Esophagus (tissue), 2 donors: Measurements from ENCODE around the gene ENHO. TPM values are rescaled to one million over a fixed set of nuclear protein-coding genes. Genes with fewer than 3 reads are reported as not detected.

Source experiments
- H3K27ac ChIP-seq, 2 donors: one replicate each; pipeline ENCODE4 v1.5.1; 2013; ENCODE audit warnings: low read depth in 2 of 2, mild to moderate bottlenecking in 2 of 2, inconsistent platforms in 1 of 2, low read length in 1 of 2, moderate library complexity in 1 of 2
- H3K27me3 ChIP-seq, 2 donors: one replicate each; pipeline ENCODE4 v1.6.1; 2013; ENCODE audit warnings: low read length in 2 of 2, control low read depth in 1 of 2, mild to moderate bottlenecking in 1 of 2; ENCODE audit not compliant: insufficient read depth in 2 of 2, control insufficient read depth in 1 of 2
- H3K36me3 ChIP-seq, 2 donors: one replicate each; pipeline ENCODE4 v1.6.1; 2013; ENCODE audit warnings: low read length in 1 of 2; ENCODE audit not compliant: control insufficient read depth in 2 of 2, insufficient read depth in 2 of 2
- H3K4me1 ChIP-seq, 2 donors: one replicate each; pipeline ENCODE4 v1.6.1; 2013; ENCODE audit warnings: low read length in 1 of 2; ENCODE audit not compliant: control insufficient read depth in 2 of 2, insufficient read depth in 2 of 2
- H3K4me3 ChIP-seq, 2 donors: one replicate each; pipeline ENCODE4 v1.5.1; 2013; ENCODE audit warnings: low read length in 2 of 2, mild to moderate bottlenecking in 2 of 2, low read depth in 1 of 2, moderate library complexity in 1 of 2
- H3K9me3 ChIP-seq, 2 donors: one replicate each; pipeline ENCODE4 v1.6.1; 2013; ENCODE audit warnings: mild to moderate bottlenecking in 2 of 2, low read depth in 1 of 2, low read length in 1 of 2, moderate library complexity in 1 of 2; ENCODE audit not compliant: control insufficient read depth in 2 of 2, insufficient read depth in 1 of 2
- WGBS, 2 donors: extraction: QIAGEN DNeasy Blood & Tissue Kit; methylation state at CpG; one replicate each; pipeline ENCODE4 v1.1.7; 2013; 5-methylcytosine and 5-hydroxymethylcytosine counted together
- polyA plus RNA-seq, 2 donors: library from polyadenylated mRNA; stranded (reverse); fragments of 200-250 nt; gene quantifications; one replicate each; pipeline ENCODE4 v1.2.3, GENCODE V29; 2013
- donor health status: healthy with polysubstance abuse.
- donor health status: Bipolar disorder and iron deficiency.

The ENHO gene
- polyA plus RNA-seq, 2 donors = 0.31 to 0.39 TPM

DNA sequence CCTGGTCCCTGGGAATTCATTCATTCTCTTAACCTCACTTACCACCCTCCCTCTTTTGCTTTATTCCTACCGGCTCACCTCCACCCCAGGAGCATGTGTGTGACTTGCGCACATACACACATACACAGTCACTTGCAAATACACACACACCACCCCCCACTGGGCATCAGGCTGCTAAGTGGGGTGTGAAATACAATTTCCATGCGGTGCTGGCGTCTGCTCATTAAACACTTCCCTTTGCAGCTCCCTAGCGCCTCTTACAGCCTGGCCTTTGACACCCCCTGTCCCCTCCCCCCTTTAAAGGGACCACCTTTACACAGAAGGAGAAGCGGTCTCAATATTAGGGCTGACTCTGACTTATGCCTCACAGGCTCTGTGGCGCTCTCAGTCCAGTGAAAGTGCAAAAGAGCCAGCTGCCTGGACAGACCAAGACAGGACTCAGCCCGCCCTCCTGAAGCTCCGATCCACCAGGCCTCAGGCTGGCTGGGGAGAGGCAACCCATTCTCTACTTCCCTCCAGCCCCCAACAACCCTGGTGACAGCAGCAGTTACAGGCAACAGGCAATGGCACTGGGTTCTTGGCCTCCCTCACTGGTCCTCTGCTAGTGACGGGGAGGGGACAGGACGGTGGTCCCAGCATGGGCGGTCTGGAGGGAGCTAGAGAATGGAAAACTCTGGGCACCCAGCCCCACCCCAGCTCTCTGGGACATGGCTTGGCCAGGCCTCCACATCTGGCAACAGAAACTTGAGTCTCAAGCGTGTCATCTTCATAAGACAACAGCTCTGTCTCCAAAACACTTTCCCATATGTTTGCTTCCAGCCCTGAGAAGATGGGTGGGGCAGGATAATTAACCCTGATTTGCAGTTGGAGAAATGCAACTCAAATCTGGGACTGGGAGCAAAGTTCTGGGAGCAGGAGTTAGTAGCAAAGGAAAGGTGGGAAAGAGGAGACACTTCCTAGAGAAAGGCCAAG is 12.0 kb downstream of the ENHO start:
- H3K27ac ChIP-seq = no peak overlapping the region
- no peaks in the 10 kb centered on the region for H3K9me3 ChIP-seq
- no peaks in the 10 kb centered on the region for H3K4me1 ChIP-seq
- H3K27me3 ChIP-seq = no peaks in the 10 kb centered on the region
- no peaks in the 10 kb centered on the region for H3K36me3 ChIP-seq
- no peak overlapping the region for H3K4me3 ChIP-seq
- 68 to 70% methylated on average over 13 of the region's 13 CpGs for WGBS, 2 donors

- H3K36me3 ChIP-seq = no peaks in the 10 kb centered on the region
- H3K27ac ChIP-seq = no peak overlapping the region
- WGBS, 2 donors = 88 to 93% methylated on average over 3 of the region's 3 CpGs
- no peak overlapping the region for H3K4me3 ChIP-seq
- H3K27me3 ChIP-seq = no peaks in the 10 kb centered on the region
- H3K4me1 ChIP-seq = no peaks in the 10 kb centered on the region
- H3K9me3 ChIP-seq = no peaks in the 10 kb centered on the region
Measured at GRCh38 chr9:34508951-34509350, 13.8 kb downstream of the ENHO start.

GRCh38 chr9:34508463-34508862 is 14.3 kb downstream of the ENHO start:
- H3K27me3 ChIP-seq = no peaks in the 10 kb centered on the region

GRCh38 chr9:34507966-34508365 is 14.8 kb downstream of the ENHO start:
- no peaks in the 10 kb centered on the region for H3K36me3 ChIP-seq
- no peaks in the 10 kb centered on the region for H3K27me3 ChIP-seq
- H3K9me3 ChIP-seq = no peaks in the 10 kb centered on the region
- no peaks in the 10 kb centered on the region for H3K4me1 ChIP-seq
- H3K27ac ChIP-seq = no peak overlapping the region
- H3K4me3 ChIP-seq = no peak overlapping the region

More at GRCh38 chr9:34508463-34508862, 14.3 kb downstream of the ENHO start:
- no peaks in the 10 kb centered on the region for H3K9me3 ChIP-seq
- no peak overlapping the region for H3K27ac ChIP-seq
- H3K36me3 ChIP-seq = no peaks in the 10 kb centered on the region
- H3K4me1 ChIP-seq = no peaks in the 10 kb centered on the region
- WGBS, 2 donors = 91 to 96% methylated on average over 3 of the region's 3 CpGs
- H3K4me3 ChIP-seq = no peak overlapping the region

DNA sequence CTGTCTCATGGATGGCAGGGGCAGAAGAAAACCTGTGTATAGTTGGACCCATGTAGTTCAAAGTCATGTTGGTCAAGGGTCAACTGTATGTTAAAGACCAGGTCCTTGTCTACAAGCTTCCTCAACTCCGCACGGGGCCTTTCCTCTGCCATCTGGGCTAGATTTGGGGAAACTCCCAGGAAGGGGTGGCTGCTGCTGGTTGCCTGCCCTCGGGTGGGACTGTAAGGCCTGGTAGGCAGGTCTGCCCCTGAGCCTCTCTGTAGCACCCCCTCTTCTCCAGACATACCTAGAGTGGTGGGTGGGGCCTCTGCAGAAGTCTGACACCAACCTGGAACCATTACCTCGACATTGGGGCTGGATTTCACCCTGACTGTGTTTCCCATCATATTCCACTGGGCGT is 15.2 kb downstream of the ENHO start:
- 79 to 80% methylated on average over 5 of the region's 5 CpGs for WGBS, 2 donors

DNA sequence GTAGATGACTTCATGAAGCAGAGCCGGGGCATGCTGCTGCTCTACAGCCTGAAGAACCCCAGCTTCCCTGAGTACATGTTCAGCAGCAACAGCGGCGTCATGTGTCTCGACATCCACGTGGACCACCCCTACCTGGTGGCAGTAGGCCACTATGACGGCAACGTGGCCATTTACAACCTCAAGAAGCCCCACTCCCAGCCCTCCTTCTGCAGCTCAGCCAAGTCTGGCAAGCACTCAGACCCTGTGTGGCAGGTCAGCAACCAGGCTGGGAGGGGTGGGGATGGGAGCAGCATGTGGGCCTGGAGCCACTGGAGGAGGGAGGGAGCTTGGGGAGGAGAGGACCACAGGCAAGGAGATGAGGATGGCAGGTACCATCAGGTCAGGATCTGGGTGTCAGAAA is 16.2 kb downstream of the ENHO start:
- 86 to 94% methylated on average over 7 of the region's 7 CpGs for WGBS, 2 donors
- Histone ChIP-seq H3K27me3 (no peaks in the 10 kb centered on the region), H3K27ac (no peak overlapping the region), H3K9me3 (no peaks in the 10 kb centered on the region), H3K4me1 (peaks cover 3 to 4% of the 10 kb centered on the region in 2 donors), H3K36me3 (no peaks in the 10 kb centered on the region), H3K4me3 (no peak overlapping the region)

More for the DNA sequence above, 15.2 kb downstream of the ENHO start:
- Histone ChIP-seq H3K4me1 (no peaks in the 10 kb centered on the region), H3K36me3 (no peaks in the 10 kb centered on the region), H3K4me3 (no peak overlapping the region), H3K9me3 (no peaks in the 10 kb centered on the region), H3K27me3 (no peaks in the 10 kb centered on the region), H3K27ac (no peak overlapping the region)

DNA sequence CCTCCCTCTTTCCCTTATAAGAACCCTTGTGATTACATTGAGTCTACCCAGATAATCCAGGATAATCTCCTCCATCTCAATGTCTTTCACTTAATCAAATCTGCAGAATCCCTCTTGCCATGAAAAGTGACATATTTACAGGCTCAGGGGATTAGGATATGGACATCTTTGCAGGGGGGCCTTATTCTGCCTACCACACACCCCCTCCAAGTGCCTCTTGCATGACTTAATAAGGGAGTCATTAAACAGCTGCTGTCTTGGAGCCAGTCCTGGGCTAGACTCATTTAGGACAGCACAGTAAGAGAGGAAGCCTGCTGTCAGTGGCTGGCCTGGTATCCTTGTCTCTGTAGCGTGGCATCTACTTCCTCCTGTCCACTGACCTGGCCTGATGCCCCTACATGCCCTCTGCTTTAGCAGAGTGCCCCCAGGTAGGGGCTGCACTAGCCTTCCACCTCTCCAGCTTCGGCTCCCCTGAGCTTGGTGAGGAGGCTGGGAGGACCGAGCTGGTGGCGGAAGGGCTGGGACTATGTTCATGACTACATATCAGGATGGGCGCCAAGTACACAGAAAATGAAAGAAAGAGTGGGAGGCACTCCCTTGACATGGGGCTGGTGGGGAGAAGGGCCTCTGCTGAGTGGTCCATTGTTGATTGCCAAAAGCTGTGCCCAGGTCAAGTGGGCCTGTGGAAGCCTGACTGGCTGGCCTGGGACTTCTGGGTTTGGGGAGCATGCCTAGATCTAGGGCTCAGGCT is 17.2 kb downstream of the ENHO start:
- Histone ChIP-seq H3K27me3 (no peaks in the 10 kb centered on the region), H3K4me1 (peaks cover 3 to 4% of the 10 kb centered on the region in 2 donors), H3K27ac (no peak overlapping the region), H3K9me3 (no peaks in the 10 kb centered on the region), H3K36me3 (no peaks in the 10 kb centered on the region), H3K4me3 (no peak overlapping the region)
- 81 to 90% methylated on average over 5 of the region's 5 CpGs for WGBS, 2 donors

GRCh38 chr9:34503406-34503805 is 19.4 kb downstream of the ENHO start:
- Histone ChIP-seq H3K9me3 (no peaks in the 10 kb centered on the region), H3K27ac (no peak overlapping the region), H3K27me3 (no peaks in the 10 kb centered on the region), H3K4me3 (no peak overlapping the region), H3K36me3 (no peaks in the 10 kb centered on the region), H3K4me1 (peaks cover 3 to 4% of the 10 kb centered on the region in 2 donors)

DNA sequence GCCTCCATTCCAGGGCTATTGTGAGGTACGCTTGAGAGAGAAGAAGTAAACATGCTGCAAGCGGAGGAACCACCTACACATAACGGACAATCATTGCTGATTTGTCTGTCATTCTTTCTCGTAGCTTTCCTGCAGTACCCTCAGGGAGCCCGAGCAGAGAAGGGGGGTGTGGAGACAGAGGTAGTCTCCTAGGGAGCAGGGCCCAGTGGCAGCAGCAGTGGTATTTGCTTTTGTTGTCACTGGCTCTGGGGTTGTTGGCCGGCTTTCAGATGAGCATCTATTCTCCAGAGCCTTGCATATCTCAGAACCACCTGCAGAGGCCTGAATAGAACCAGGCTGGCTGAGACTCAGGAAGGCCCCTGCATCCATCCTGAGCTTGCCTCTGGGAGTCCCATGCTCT is 19.9 kb downstream of the ENHO start:
- Histone ChIP-seq H3K4me3 (no peak overlapping the region), H3K36me3 (no peaks in the 10 kb centered on the region), H3K9me3 (no peaks in the 10 kb centered on the region), H3K27ac (no peak overlapping the region), H3K27me3 (no peaks in the 10 kb centered on the region), H3K4me1 (peaks cover 3 to 4% of the 10 kb centered on the region in 2 donors)
- 50 to 56% methylated on average over 6 of the region's 6 CpGs for WGBS, 2 donors
